Embryonic facial prominence (tissue), 1 donor: ENCODE measurements around the gene ROR1.
"Not testable (repeated sequence)": the region's sequence is repeated elsewhere in the genome, so short reads cannot be mapped to it uniquely, and the experiment has no call there.

ENCODE experiments used
- DNase-seq: peaks from one replicate; pipeline ENCODE4 v3.0.0-alpha.2; 2016; ENCODE audit errors: extremely low spot score

The ROR1 gene

GRCh38 chr1:63793741-63794240 is 20.0 kb downstream of the ROR1 start:
- no peak for DNase-seq

GRCh38 chr1:63794354-63794753 is 20.5 kb downstream of the ROR1 start:
- DNase-seq = no peak

GRCh38 chr1:63794939-63795378 is 21.1 kb downstream of the ROR1 start:
- no peak for DNase-seq

- DNase-seq = no peak
Observed at GRCh38 chr1:63795455-63795854, 21.6 kb downstream of the ROR1 start.

- no peak for DNase-seq
Observed at GRCh38 chr1:63797056-63797726, 23.4 kb downstream of the ROR1 start.

- DNase-seq = no peak
Observed at GRCh38 chr1:63798284-63798683, 24.5 kb downstream of the ROR1 start.

- no peak for DNase-seq
Observed at GRCh38 chr1:63799307-63799706, 25.5 kb downstream of the ROR1 start.

GRCh38 chr1:63799820-63800219 is 26.0 kb downstream of the ROR1 start:
- no peak for DNase-seq

GRCh38 chr1:63802109-63802508 is 28.3 kb downstream of the ROR1 start:
- DNase-seq = no peak

- DNase-seq = no peak
Observed at GRCh38 chr1:63804829-63805484, 31.1 kb downstream of the ROR1 start.

- no peak for DNase-seq
Observed at GRCh38 chr1:63807046-63807445, 33.2 kb downstream of the ROR1 start.

GRCh38 chr1:63810936-63811469 is 37.2 kb downstream of the ROR1 start:
- no peak for DNase-seq

GRCh38 chr1:63812071-63812700 is 38.4 kb downstream of the ROR1 start:
- DNase-seq = no peak

GRCh38 chr1:63813829-63814277 is 40.0 kb downstream of the ROR1 start:
- DNase-seq = no peak

- DNase-seq = not testable (repeated sequence)
Observed at GRCh38 chr1:63816217-63816815, 42.5 kb downstream of the ROR1 start.

- peak; percentile 61 for DNase-seq
Observed at GRCh38 chr1:63817152-63817667, 43.4 kb downstream of the ROR1 start.

- DNase-seq = no peak
Observed at GRCh38 chr1:63817700-63818099, 43.9 kb downstream of the ROR1 start.

- no peak for DNase-seq
Observed at GRCh38 chr1:63818567-63819325, 44.9 kb downstream of the ROR1 start.

GRCh38 chr1:63819795-63820194 is 46.0 kb downstream of the ROR1 start:
- no peak for DNase-seq

GRCh38 chr1:63821091-63822005 is 47.5 kb downstream of the ROR1 start:
- DNase-seq = no peak
